Liver (tissue), 3 donors: Measurements from ENCODE around the gene EIPR1.

Experiments used
- ATF3 ChIP-seq: IDR thresholded peaks from 2 replicates; pipeline ENCODE4 v1.6.1; 2016; ENCODE audit warnings: antibody characterized with exemption
- EGR1 ChIP-seq, 2 donors: IDR thresholded peaks; 2 replicates each; pipeline ENCODE4 v1.6.1; 2016 to 2018; ENCODE audit warnings: antibody characterized with exemption in 2 of 2, low read depth in 2 of 2
- FOXA1 ChIP-seq: IDR thresholded peaks from 2 replicates; pipeline ENCODE4 v1.6.1; 2016; ENCODE audit warnings: antibody characterized with exemption
- GABPA ChIP-seq, 2 donors: IDR thresholded peaks in 1 of 2; conservative IDR thresholded peaks in 1 of 2; 2 replicates each; pipeline ENCODE4 v1.6.1; 2016; ENCODE audit warnings: antibody characterized with exemption in 2 of 2, mild to moderate bottlenecking in 1 of 2, moderate library complexity in 1 of 2
- HNF4G ChIP-seq: IDR thresholded peaks from 2 replicates; pipeline ENCODE4 v1.6.1; 2016; ENCODE audit warnings: antibody characterized with exemption
- JUND ChIP-seq, 2 donors: IDR thresholded peaks; 2 replicates each; pipeline ENCODE4 v1.6.1; 2016; ENCODE audit warnings: antibody characterized with exemption in 2 of 2
- RAD21 ChIP-seq, 2 donors: IDR thresholded peaks; 2 replicates each; pipeline ENCODE4 v1.6.1; 2016; ENCODE audit warnings: antibody characterized with exemption in 2 of 2, mild to moderate bottlenecking in 2 of 2
- REST ChIP-seq: IDR thresholded peaks from 2 replicates; pipeline ENCODE4 v1.6.1; 2016; ENCODE audit warnings: antibody characterized with exemption, mild to moderate bottlenecking
- SP1 ChIP-seq: IDR thresholded peaks from 2 replicates; pipeline ENCODE4 v1.6.1; 2018; ENCODE audit warnings: antibody characterized with exemption, mild to moderate bottlenecking
- TAF1 ChIP-seq: conservative IDR thresholded peaks from 2 replicates; pipeline ENCODE4 v1.6.1; 2016; ENCODE audit warnings: antibody characterized with exemption, mild to moderate bottlenecking
- YY1 ChIP-seq: IDR thresholded peaks from 2 replicates; pipeline ENCODE4 v1.6.1; 2016; ENCODE audit warnings: antibody characterized with exemption, mild to moderate bottlenecking
- TF ChIP-seq, protein P1 (sequence below): fragments of 150-350 bp; IDR thresholded peaks from 2 replicates; pipeline ENCODE4 v1.5.1; 2017; ENCODE audit warnings: improper control_type of control experiment, low read depth, low read length; ENCODE audit not compliant: missing input control
- TF ChIP-seq, protein P2 (sequence below): IDR thresholded peaks from 2 replicates; pipeline ENCODE4 v1.6.1; 2016; ENCODE audit warnings: antibody characterized with exemption
- TF ChIP-seq, protein P3 (sequence below): IDR thresholded peaks from 2 replicates; pipeline ENCODE4 v1.6.1; 2016; ENCODE audit warnings: antibody characterized with exemption
- donor health status: healthy.
- donor health status: healthy.

- TF ChIP-seq, protein P1, sequence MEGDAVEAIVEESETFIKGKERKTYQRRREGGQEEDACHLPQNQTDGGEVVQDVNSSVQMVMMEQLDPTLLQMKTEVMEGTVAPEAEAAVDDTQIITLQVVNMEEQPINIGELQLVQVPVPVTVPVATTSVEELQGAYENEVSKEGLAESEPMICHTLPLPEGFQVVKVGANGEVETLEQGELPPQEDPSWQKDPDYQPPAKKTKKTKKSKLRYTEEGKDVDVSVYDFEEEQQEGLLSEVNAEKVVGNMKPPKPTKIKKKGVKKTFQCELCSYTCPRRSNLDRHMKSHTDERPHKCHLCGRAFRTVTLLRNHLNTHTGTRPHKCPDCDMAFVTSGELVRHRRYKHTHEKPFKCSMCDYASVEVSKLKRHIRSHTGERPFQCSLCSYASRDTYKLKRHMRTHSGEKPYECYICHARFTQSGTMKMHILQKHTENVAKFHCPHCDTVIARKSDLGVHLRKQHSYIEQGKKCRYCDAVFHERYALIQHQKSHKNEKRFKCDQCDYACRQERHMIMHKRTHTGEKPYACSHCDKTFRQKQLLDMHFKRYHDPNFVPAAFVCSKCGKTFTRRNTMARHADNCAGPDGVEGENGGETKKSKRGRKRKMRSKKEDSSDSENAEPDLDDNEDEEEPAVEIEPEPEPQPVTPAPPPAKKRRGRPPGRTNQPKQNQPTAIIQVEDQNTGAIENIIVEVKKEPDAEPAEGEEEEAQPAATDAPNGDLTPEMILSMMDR = no peak
- TF ChIP-seq REST = no peak
- TF ChIP-seq, protein P2, sequence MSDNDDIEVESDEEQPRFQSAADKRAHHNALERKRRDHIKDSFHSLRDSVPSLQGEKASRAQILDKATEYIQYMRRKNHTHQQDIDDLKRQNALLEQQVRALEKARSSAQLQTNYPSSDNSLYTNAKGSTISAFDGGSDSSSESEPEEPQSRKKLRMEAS = no peak
- TF ChIP-seq RAD21 (IDR thresholded peaks at IDR 0.05) = no peak
- TF ChIP-seq ATF3 = no peak
- TF ChIP-seq JUND (IDR thresholded peaks at IDR 0.05) = no peak
- no peak for TF ChIP-seq YY1
- no peak for TF ChIP-seq TAF1
- no peak for TF ChIP-seq SP1
- TF ChIP-seq FOXA1 = no peak
- TF ChIP-seq, protein P3, sequence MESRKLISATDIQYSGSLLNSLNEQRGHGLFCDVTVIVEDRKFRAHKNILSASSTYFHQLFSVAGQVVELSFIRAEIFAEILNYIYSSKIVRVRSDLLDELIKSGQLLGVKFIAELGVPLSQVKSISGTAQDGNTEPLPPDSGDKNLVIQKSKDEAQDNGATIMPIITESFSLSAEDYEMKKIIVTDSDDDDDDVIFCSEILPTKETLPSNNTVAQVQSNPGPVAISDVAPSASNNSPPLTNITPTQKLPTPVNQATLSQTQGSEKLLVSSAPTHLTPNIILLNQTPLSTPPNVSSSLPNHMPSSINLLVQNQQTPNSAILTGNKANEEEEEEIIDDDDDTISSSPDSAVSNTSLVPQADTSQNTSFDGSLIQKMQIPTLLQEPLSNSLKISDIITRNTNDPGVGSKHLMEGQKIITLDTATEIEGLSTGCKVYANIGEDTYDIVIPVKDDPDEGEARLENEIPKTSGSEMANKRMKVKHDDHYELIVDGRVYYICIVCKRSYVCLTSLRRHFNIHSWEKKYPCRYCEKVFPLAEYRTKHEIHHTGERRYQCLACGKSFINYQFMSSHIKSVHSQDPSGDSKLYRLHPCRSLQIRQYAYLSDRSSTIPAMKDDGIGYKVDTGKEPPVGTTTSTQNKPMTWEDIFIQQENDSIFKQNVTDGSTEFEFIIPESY = no peak
- no peak for TF ChIP-seq EGR1 (IDR thresholded peaks at IDR 0.05; ENCODE audit: low read depth in 2 of 2)
- no peak for TF ChIP-seq HNF4G
- no peak for TF ChIP-seq GABPA (IDR thresholded peaks at IDR 0.05 in 1 of 2, conservative IDR thresholded peaks at IDR 0.05 in 1 of 2)
Measured at GRCh38 chr2:3139906-3140305, 237.7 kb downstream of the EIPR1 start.
